Panc1 (cell line): ENCODE results near the gene PRDX6. TPM values are rescaled to one million over a fixed set of nuclear protein-coding genes. Genes with fewer than 3 reads are reported as not detected.
"Not testable (repeated sequence)": the region's sequence is repeated elsewhere in the genome, so short reads cannot be mapped to it uniquely, and the experiment has no call there.

Source experiments
- ATAC-seq: fragments of 200-7000 bp; cut with Tn5 transposase; 2 replicates; pipeline ENCODE4 v1.9.1; 2020; ENCODE audit warnings: mild to moderate bottlenecking, moderate library complexity
- BruUV-seq: library from RNA; stranded (reverse); fragments of 400-500 nt; replicated peaks from 2 replicates; lab custom pipeline; 2021; lab: Mats Ljungman, UMichigan
- CTCF ChIA-PET: fragments of 300-600 bp; sonication (Branson Sonifier 250); formaldehyde crosslinking; loops from one replicate; lab custom pipeline; 2022; ENCODE audit warnings: antibody characterized with exemption; lab: Charles Lee
- POLR2A ChIA-PET: fragments of 300-600 bp; sonication (Branson Sonifier 250); formaldehyde crosslinking; loops from one replicate; lab custom pipeline; 2022; ENCODE audit warnings: antibody characterized with exemption; lab: Charles Lee
- DNase-seq: peaks from one replicate; pipeline ENCODE4 v3.0.0-alpha.2; 2010; ENCODE audit warnings: low read depth, low spot score
- H3K27ac ChIP-seq: 2 replicates; pipeline ENCODE4 v1.5.1; 2011; ENCODE audit warnings: mild to moderate bottlenecking, low read length, inconsistent platforms
- H3K27me3 ChIP-seq: fragments of 200-500 bp; sonication (Bioruptor generic); 2 replicates; pipeline ENCODE4 v1.6.0; 2014; ENCODE audit warnings: low read length, inconsistent platforms; ENCODE audit not compliant: control insufficient read depth, insufficient read depth
- H3K36me3 ChIP-seq: fragments of 200-500 bp; sonication (Bioruptor generic); 2 replicates; pipeline ENCODE4 v1.5.1; 2014; ENCODE audit warnings: inconsistent platforms, mild to moderate bottlenecking, low read length, moderate library complexity; ENCODE audit not compliant: control insufficient read depth, insufficient read depth
- H3K4me1 ChIP-seq: 2 replicates; pipeline ENCODE4 v1.5.1; 2011; ENCODE audit warnings: inconsistent platforms, mild to moderate bottlenecking, low read length, moderate library complexity; ENCODE audit not compliant: control insufficient read depth, insufficient read depth
- H3K4me3 ChIP-seq, 2 experiments: 2 replicates each; pipeline ENCODE4 v1.5.1; 2011 to 2012; ENCODE audit warnings: low read depth in 2 of 2, low read length in 2 of 2, mild to moderate bottlenecking in 2 of 2, inconsistent platforms in 1 of 2, moderate library complexity in 1 of 2
- H3K9me3 ChIP-seq: fragments of 200-500 bp; sonication (Bioruptor generic); 2 replicates; pipeline ENCODE4 v1.5.1; 2014; ENCODE audit warnings: low read depth, mild to moderate bottlenecking, inconsistent platforms, low read length, moderate library complexity; ENCODE audit not compliant: control insufficient read depth, insufficient read depth
- POLR2AphosphoS5 ChIP-seq: IDR thresholded peaks from 2 replicates; pipeline ENCODE4 v1.6.1; 2012; ENCODE audit warnings: mild to moderate bottlenecking, low read depth, low read length, moderate library complexity
- SIN3A ChIP-seq: IDR thresholded peaks from 2 replicates; pipeline ENCODE4 v1.6.1; 2012; ENCODE audit warnings: low read depth, mild to moderate bottlenecking, low read length, moderate library complexity, borderline replicate concordance; ENCODE audit not compliant: insufficient read depth
- TCF7L2 ChIP-seq: IDR thresholded peaks from 2 replicates; pipeline ENCODE4 v1.6.1; 2011; ENCODE audit warnings: mild to moderate bottlenecking, low read depth, low read length, inconsistent platforms
- in situ Hi-C: cut with HindIII; loops from 2 replicates; pipeline ENCODE4 v1.10.0; 2016; ENCODE audit warnings: low sequenced_read_pairs, low pct_unique_long_range_greater_than_20kb
- intact Hi-C: fragments of 100-400 bp; cut with micrococcal nuclease; formaldehyde crosslinking; loops from one replicate; pipeline ENCODE4 v1.10.0; 2022; ENCODE audit not compliant: unreplicated experiment
- total RNA-seq: library from RNA; stranded (reverse); gene quantifications from one replicate; pipeline ENCODE4 v1.2.1, GENCODE V29; 2021; ENCODE audit not compliant: unreplicated experiment
- TF ChIP-seq, protein P1 (sequence below): fragments of 450-650 bp; IDR thresholded peaks from 2 replicates; pipeline ENCODE4 v1.5.1; 2017; ENCODE audit warnings: mild to moderate bottlenecking
- TF ChIP-seq, protein P2 (sequence below), 2 experiments: IDR thresholded peaks; 2 replicates each; pipeline ENCODE4 v1.6.1; 2011 to 2012; ENCODE audit warnings: low read depth in 2 of 2, control low read depth in 1 of 2, low read length in 1 of 2, mild to moderate bottlenecking in 1 of 2, moderate library complexity in 1 of 2; ENCODE audit not compliant: insufficient read depth in 1 of 2

Gene PRDX6
- total RNA-seq, 1 experiment from 2014 or later, result 157 TPM

DNA sequence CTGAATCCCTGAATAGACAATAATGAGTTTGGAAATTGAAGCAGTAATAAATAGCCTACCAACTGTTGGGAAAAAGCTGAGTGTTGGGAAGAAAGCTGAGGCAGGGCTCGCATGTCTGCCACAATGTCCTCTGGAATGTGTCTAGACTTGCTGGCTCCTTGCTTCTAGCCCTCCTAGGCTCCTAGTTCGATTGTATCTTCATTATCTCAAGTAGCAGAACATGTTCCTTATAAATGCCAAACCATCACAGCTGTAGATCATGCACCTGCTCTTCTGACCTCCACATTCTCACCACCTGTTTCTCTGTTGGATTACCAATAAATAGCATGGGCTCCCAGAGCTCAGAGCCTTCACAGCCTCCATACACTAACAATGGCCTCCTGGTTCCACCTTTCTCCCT, 12.9 kb upstream of the PRDX6 start:
- CTCF ChIA-PET, H3K27ac ChIP-seq, H3K9me3 ChIP-seq, H3K36me3 ChIP-seq, H3K4me3 ChIP-seq, BruUV-seq, in situ Hi-C loops, H3K27me3 ChIP-seq, POLR2A ChIA-PET, intact Hi-C loops, H3K4me1 ChIP-seq, ATAC-seq, DNase-seq: not testable (repeated sequence)

DNA sequence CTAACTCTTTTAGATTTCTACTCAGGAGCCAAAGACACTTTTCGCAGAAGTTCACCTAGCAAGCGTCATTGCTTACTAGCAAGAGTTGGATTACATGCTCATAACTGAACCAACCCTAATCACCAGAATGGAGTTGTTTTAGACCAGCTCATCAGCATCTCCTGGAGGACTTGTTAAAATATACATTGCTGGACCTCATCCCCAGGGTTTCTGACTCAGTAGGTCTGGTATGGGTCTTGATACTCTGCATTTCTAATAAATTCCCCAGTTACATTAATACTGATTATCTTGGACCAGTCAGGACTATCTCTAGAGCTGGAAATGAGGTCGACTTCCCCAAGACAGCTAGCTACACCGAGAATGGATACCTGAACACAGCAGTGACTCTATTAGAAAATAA, 9.7 kb upstream of the PRDX6 start:
- CTCF ChIA-PET, result no interaction called here
- TF ChIP-seq, protein P1, sequence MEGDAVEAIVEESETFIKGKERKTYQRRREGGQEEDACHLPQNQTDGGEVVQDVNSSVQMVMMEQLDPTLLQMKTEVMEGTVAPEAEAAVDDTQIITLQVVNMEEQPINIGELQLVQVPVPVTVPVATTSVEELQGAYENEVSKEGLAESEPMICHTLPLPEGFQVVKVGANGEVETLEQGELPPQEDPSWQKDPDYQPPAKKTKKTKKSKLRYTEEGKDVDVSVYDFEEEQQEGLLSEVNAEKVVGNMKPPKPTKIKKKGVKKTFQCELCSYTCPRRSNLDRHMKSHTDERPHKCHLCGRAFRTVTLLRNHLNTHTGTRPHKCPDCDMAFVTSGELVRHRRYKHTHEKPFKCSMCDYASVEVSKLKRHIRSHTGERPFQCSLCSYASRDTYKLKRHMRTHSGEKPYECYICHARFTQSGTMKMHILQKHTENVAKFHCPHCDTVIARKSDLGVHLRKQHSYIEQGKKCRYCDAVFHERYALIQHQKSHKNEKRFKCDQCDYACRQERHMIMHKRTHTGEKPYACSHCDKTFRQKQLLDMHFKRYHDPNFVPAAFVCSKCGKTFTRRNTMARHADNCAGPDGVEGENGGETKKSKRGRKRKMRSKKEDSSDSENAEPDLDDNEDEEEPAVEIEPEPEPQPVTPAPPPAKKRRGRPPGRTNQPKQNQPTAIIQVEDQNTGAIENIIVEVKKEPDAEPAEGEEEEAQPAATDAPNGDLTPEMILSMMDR, result no peak
- no peak for TF ChIP-seq POLR2AphosphoS5
- TF ChIP-seq, protein P2, sequence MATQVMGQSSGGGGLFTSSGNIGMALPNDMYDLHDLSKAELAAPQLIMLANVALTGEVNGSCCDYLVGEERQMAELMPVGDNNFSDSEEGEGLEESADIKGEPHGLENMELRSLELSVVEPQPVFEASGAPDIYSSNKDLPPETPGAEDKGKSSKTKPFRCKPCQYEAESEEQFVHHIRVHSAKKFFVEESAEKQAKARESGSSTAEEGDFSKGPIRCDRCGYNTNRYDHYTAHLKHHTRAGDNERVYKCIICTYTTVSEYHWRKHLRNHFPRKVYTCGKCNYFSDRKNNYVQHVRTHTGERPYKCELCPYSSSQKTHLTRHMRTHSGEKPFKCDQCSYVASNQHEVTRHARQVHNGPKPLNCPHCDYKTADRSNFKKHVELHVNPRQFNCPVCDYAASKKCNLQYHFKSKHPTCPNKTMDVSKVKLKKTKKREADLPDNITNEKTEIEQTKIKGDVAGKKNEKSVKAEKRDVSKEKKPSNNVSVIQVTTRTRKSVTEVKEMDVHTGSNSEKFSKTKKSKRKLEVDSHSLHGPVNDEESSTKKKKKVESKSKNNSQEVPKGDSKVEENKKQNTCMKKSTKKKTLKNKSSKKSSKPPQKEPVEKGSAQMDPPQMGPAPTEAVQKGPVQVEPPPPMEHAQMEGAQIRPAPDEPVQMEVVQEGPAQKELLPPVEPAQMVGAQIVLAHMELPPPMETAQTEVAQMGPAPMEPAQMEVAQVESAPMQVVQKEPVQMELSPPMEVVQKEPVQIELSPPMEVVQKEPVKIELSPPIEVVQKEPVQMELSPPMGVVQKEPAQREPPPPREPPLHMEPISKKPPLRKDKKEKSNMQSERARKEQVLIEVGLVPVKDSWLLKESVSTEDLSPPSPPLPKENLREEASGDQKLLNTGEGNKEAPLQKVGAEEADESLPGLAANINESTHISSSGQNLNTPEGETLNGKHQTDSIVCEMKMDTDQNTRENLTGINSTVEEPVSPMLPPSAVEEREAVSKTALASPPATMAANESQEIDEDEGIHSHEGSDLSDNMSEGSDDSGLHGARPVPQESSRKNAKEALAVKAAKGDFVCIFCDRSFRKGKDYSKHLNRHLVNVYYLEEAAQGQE (IDR thresholded peaks at IDR 0.05; ENCODE audit: insufficient read depth in 1 of 2, low read depth in 2 of 2, low read length in 1 of 2), result no peak
- TF ChIP-seq TCF7L2, result no peak
- no peak for TF ChIP-seq SIN3A
- Histone ChIP-seq H3K27ac (no peak overlapping the region), H3K4me3 (no peak overlapping the region), H3K36me3 (no peaks in the 10 kb centered on the region), H3K9me3 (no peaks in the 10 kb centered on the region), H3K27me3 (no peaks in the 10 kb centered on the region), H3K4me1 (no peaks in the 10 kb centered on the region)
- intact Hi-C loops (no loop called here), in situ Hi-C loops (no loop called here)
- POLR2A ChIA-PET, result no interaction called here
- ATAC-seq (no peak), DNase-seq (no peak)
- BruUV-seq, result no TSS peak

DNA sequence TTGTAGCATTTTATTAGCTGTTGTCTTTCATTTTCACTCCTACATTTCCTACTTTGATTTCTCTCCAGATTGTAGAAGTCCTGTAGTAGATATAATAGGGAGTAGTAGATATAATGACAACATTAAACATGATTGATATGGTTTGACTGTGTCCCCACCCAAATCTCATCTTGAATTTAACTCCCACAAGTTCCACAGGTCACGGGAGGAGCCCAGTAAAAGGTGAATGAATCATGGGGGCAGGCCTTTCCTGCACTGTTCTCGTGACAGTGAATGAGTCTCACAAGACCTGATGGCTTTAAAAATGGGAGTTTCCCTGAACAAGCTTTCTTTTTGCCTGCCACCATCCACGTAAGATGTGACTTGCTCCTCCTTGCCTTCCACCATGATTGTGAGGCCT, 7.5 kb upstream of the PRDX6 start:
- no peak for DNase-seq
- H3K4me1 ChIP-seq, result peaks cover 10% of the 10 kb centered on the region
- intact Hi-C loops (no loop called here), in situ Hi-C loops (loop anchor here (5.0 kb wide), 1 partner anchor 32 kb away; no protein-coding TSS in a partner anchor)
- no peaks in the 10 kb centered on the region for H3K27me3 ChIP-seq
- no peaks in the 10 kb centered on the region for H3K36me3 ChIP-seq
- BruUV-seq, result no TSS peak
- no peak overlapping the region for H3K27ac ChIP-seq
- no peak overlapping the region for H3K4me3 ChIP-seq
- POLR2A ChIA-PET, result no interaction called here
- TF ChIP-seq POLR2AphosphoS5 (no peak), TCF7L2 (no peak), SIN3A (no peak)
- TF ChIP-seq, protein P2 (IDR thresholded peaks at IDR 0.05; ENCODE audit: insufficient read depth in 1 of 2, low read depth in 2 of 2, low read length in 1 of 2), result no peak
- H3K9me3 ChIP-seq, result no peaks in the 10 kb centered on the region
- ATAC-seq, result no peak
- CTCF ChIA-PET, result interaction anchor here (0.8 kb wide), 1 partner anchor 1281 kb away, joined by 3 read pairs; no protein-coding TSS in a partner anchor
